Hair follicular keratinocyte (primary cell): Measurements from ENCODE around the gene KIF20A. TPM values are rescaled to one million over a fixed set of nuclear protein-coding genes. Genes with fewer than 3 reads are reported as not detected.

Experiments used
- total RNA-seq: library from RNA; depleted of rRNA; stranded (reverse); fragments of >200 nt; gene quantifications from 2 replicates; pipeline ENCODE4 v1.2.3, GENCODE V29; 2015

Gene KIF20A
- total RNA-seq: 13.8 and 45.5 TPM in 2 replicates

GRCh38 chr5:138178516-138179276 is at the start of gene KIF20A, which contains the start of gene BRD8:
Gene KIF20A, plus strand, starts transcription at chr5:138179112. Its CDS starts 569 bp downstream, at chr5:138179681.
Gene BRD8, minus strand, starts transcription at chr5:138178630. Its CDS starts 16 bp downstream, at chr5:138178614.

DNA sequence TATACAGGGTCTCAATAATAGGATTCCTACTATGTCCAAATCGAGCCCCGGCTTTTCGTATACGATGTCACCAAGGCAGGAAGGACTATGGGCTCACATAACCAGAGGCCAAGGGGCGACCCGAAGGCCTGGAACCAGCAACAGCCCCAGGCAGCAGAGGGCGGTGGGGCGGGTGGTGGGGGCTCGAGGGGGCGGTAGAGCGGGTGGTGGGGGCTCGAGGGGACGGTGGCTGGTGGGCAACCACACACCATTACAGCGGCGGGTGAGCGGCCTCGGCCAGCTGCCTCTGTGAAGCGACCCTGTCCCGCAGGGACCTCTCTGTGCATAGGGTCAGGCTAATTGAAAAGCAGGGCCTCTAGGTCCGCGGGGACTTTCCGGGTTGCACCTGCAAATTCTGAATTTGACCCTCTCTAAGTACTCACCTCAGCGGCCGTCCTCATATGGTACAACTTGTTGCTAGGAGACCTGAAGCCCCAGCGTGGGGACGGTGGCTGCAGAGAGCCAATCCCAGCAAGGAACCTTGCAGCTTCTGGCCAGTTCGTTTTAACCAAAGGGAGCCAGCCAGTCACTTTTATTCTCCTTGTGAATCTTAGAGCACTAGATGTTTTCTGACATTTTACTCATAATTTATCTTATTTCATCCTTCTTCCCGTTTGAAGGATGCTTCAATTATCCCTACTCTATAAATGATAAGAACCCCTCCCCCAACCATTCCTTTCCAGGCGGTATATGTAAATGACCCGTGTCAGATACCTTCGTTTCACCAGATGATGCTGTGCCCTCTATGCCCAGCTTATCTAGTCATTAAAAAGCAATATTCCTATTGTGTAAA is 39.7 kb upstream of the KIF20A start, which contains the start of gene NME5:
Gene NME5, minus strand, starts transcription at position 480 of the 832 bp plus-strand sequence. CDS start 648 bp downstream, outside the sequence.

GRCh38 chr5:138213161-138214029 is 34.5 kb downstream of the KIF20A start, which contains the start of gene CDC23:
Gene CDC23, minus strand, starts transcription at chr5:138213323. Its CDS starts 11 bp downstream, at chr5:138213312.

Other genes with a start within 250 kb of the KIF20A start
- gene FAM13B, start 146.0 kb upstream of the KIF20A start, total RNA-seq: 3.1 and 4.9 TPM in 2 replicates
- not detected in 2 replicates for gene WNT8A, start 95.1 kb upstream of the KIF20A start, total RNA-seq
- gene NME5, start 39.7 kb upstream of the KIF20A start, total RNA-seq: not detected in 2 replicates
- 10.9 and 19.0 TPM in 2 replicates for gene BRD8, start 482 bp upstream of the KIF20A start, total RNA-seq
- gene CDC23, start 34.2 kb downstream of the KIF20A start, total RNA-seq: 18.4 and 22.3 TPM in 2 replicates
- not detected in 2 replicates for gene GFRA3, start 95.5 kb downstream of the KIF20A start, total RNA-seq
- gene CDC25C, start 152.7 kb downstream of the KIF20A start, total RNA-seq: 5.2 and 11.9 TPM in 2 replicates
- 20.1 and 23.5 TPM in 2 replicates for gene FAM53C, start 159.2 kb downstream of the KIF20A start, total RNA-seq
- 25.9 and 26.1 TPM in 2 replicates for gene KDM3B, start 173.6 kb downstream of the KIF20A start, total RNA-seq